Suprapubic skin (tissue), 4 donors: ENCODE measurements around the gene SLC22A4.

Source experiments
- CTCF ChIP-seq, 2 donors: fragments of 200-600 bp in 1 of 2; fragments of 450-650 bp in 1 of 2; sonication (generic) in 1 of 2; IDR thresholded peaks; one replicate each; pipeline ENCODE4 v1.5.1; 2016 to 2019; ENCODE audit warnings: antibody characterized with exemption in 2 of 2, mild to moderate bottlenecking in 1 of 2, moderate library complexity in 1 of 2
- EP300 ChIP-seq: sonication (generic); formaldehyde crosslinking; IDR thresholded peaks from one replicate; pipeline ENCODE4 v1.6.1; 2017; ENCODE audit warnings: antibody characterized with exemption
- POLR2AphosphoS5 ChIP-seq, 3 donors: sonication (generic); formaldehyde crosslinking; IDR thresholded peaks; one replicate each; pipeline ENCODE4 v1.6.1; 2017; ENCODE audit warnings: antibody characterized with exemption in 3 of 3

DNA sequence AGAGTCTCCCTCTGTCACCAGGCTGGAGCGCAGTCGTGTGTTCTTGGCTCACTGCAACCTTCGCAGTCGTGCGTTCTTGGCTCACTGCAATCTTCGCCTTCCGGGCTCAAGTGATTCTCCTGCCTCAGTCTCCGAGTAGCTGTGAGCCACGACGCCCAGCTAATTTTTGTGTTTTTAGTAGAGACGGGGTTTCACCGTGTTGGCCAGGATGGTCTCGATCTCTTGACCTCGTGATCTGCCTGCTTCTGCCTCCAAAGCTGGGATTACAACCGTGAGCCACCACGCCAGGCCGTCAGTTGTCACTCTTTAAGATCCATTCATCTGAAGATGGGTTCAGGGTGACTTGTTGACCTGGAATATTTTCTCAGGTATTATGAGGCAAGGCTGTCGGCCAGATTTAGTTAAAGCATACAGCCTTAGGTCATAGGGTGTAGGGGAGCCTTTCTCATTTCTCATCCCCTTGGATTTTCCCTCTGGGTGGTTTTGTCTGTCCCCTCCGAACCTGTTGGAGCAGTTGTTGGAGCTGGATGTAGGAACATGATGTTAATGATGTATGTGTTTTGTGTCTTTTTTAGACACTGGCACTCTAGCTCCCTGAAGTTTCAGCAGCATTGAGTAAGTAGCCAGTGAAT, 76.9 kb downstream of the SLC22A4 start:
- TF ChIP-seq CTCF (IDR thresholded peaks at IDR 0.05): no peak
- TF ChIP-seq POLR2AphosphoS5 (IDR thresholded peaks at IDR 0.05): no peak
- no peak for TF ChIP-seq EP300
